NOMO-1 treated with DMSO at 0.1 percent for 48 hours (cell line): ENCODE results near the gene RTP3.

Experiments used
- DNase-seq: peaks from one replicate; lab custom pipeline; 2025; ENCODE audit not compliant: unreplicated experiment; lab: John Stamatoyannopoulos, UW

Gene RTP3

DNA sequence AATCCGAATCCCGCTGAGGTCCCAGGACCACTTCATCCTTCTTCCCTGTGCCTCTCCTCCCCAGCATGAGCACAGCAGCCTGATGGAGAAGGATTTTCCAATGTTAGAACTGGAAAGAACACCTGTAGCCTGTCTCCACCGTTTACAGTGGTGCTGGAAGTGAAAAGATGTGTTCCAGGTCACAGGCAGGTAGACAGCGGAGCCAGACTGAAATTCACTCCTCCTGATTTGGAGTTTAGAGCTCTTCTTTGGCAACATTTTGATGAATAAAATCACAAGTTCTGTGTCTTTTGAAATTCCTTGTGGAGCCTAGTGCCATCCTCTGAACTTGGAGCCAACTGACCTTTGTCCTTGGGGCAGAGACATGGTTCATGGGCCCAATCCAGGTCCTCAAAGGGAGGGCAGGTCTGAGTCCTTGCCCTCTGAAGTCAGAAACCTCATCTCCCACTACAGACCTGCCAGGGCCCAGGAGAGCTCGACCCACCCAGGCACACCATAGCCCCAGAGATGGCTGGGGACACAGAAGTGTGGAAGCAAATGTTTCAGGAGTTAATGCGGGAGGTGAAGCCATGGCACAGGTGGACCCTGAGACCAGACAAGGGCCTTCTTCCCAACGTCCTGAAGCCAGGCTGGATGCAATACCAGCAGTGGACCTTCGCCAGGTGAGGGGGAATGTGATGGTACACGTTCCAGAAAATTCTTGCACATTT is at the start of gene RTP3:
TSS of gene RTP3 (plus strand) at position 421 of the 710 bp plus-strand sequence. CDS start at position 508, 87 bp downstream.
- DNase-seq, result no peak

DNA sequence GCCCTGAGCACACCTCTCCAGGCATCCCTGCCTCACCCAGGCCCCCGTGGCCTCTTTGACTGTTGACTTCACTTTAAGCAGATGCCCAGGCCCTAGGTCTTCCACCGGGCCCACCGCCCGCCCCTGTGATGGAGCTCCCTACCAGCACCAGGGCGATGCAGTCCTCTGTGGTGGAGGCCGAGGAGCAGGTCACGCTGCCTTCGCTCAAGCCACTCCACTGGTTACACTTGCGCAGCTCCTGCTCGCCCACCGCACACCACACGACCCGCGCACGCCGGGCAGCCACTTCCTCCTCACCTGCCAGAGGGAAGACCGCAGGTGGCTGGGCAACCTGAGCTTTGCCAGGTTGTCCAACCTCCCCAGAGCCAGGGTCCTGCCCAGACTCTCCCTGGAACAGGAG is 49.1 kb upstream of the RTP3 start:
- DNase-seq, result no peak

DNA sequence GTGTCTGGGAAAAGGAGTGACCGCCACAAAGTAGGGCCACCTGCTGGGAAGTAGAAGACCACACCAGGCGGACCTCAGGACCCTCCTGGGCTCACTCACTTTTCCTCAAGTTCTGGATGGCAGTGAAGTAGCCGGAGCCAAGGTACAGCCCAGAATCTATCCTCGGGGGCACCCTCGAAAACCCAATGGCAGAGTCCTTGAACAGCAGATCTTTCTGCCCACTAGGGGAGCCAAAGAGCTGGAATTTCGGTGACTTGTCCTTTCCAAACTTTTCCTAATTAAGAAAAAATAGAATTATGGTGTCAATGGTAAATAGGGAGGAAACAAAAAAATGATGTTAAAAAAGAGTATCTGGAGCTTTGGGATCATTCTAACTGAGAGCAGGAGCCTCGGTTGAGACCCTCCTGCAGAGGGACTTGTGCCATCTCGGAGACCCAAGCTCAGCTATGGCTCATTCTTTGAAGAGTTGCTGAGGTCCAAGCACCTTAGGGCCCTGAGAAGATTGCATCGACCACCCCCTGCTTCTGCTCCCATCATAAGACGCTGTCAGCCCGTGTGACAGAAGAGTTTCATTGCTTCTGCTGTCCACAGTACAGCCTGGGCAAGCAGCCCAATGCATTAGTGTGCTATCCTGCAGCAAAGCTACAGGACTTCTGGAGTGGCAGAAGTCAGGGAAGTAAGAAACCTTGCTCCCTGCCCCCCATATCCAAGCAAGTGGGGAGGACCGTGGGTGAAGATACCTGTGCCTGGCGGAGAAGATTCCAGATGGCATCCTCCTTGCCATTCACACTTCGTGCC is 47.8 kb upstream of the RTP3 start:
- no peak for DNase-seq

DNA sequence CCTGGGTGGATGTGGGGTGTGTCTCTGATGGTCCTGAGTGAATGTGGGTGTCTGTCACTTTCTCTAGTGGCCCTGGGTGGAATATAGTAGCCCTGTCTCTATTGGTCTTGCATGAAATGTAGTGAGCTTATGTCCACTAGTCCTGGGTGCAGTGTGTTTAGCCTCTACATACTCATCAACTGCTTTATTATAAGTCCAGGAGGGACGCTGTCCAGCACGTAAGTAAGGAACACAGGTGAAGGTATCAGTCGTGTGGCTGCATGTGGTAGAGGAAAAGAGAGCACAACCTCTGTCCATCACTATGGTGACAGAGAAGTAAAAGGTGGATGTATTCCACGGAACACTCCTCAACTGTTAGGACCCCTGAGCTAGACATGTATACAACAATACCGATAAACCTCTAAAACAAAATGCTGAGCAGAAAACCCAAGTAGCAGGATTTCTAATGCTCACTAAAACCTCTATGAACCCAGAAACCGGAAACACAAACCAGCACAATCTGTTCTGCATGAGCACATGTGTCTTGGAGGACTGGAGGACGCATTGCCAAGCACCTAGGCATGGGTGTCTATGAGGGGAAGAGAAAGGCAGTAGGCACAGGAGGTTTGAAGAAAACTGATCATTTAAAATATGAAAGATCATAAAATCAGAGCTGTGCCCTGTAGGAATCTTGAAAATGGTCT is 44.1 kb upstream of the RTP3 start:
- no peak for DNase-seq

DNA sequence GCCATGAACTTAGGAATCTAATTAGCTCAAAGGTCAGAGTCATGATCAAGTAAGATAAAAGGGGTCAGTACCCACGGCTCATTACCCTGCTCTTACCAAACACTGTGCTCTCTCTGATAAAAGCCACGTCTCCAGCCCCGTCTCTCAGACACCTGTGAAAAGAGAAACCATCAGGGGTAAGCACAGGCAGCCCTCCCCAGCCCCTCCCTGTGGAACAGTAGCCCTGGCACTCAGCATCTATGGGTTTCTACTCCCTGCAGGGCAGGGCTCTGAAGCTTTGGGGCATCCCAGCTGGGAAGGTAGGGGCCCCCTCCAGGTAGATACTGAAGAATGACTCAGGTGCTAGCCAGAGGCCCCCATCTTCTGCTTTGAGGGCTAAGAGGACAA is 43.6 kb upstream of the RTP3 start:
- DNase-seq, result no peak

DNA sequence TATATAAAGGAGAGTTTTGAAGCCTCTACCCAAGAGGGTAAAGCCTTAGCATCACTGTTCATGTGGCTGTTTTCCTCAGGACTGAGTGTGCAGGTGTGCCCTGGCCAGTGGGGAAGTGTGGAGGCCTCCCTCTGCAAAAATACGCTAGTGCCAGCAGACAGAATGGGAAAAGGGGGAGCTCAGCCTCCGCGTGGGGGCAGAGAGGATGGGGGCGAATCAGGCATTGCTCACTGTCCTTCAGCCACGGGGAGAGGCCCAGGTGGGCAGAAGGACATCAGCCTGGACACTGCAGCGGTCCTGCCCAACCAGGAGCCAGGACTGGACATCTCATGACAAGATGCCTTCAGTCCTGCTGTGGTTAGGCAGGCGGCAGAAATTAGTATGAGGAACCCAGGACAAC is 43.2 kb upstream of the RTP3 start:
- DNase-seq, result no peak

DNA sequence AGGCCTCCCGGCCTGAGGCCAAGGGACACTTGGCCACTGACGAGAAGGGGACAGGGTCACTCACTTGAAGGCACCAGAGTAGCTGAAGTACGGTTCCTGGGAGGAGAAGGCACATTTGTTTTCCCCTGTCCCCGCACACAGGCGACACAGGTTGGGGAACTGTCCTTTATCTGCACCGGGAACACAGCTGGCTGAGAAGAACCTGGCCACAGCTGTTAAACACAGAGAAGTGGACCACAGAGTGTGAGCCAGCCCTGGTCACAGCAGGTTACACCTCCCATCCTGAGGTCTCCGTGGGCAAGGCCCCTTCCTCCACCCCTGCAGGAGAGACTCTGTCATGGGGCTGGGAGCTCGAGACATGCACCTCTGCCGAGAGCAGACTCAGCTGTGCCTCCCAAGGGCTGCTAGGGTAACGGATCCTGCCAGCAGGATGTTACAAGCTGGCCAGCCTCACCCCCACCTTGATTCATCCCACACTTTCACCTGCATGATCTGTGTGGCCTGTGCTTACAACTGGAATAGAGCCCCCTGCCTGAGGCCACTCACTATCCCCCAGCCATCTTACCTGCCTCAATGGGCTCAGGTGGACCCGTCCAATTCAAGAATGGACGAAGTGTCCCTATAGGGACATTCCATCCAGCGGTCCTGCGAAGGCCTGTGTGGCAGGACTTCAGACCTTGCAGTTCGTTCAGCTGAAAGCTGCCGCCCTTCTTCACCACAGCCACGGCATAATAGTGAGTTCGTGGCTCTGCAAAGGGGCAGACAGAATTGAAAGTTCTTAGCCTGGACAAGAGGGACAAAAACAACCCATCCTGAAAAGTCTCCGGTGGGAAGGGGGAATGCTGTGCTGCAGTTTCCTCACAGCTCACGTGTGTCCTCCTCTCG is 42.3 kb upstream of the RTP3 start:
- DNase-seq, result no peak

DNA sequence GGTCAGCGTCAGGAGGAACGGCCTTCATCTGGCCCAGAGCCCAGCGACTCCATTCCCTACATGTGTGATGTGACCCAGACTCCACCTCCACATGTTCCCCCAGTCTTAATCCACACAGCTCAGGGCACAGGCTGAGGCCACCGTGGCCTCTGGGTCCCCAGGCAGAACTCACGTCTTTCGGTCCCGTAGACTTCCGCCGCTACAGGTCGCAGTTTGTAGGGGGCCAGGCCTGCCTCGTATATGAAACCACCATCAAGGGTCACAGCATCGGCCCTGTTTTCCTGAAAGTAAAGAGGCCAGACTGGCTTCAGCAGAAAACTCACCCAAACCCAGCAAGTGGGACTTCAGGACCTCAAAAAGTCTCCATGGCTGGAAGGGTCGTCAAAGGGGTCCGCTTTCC is 41.7 kb upstream of the RTP3 start:
- DNase-seq, result no peak

DNA sequence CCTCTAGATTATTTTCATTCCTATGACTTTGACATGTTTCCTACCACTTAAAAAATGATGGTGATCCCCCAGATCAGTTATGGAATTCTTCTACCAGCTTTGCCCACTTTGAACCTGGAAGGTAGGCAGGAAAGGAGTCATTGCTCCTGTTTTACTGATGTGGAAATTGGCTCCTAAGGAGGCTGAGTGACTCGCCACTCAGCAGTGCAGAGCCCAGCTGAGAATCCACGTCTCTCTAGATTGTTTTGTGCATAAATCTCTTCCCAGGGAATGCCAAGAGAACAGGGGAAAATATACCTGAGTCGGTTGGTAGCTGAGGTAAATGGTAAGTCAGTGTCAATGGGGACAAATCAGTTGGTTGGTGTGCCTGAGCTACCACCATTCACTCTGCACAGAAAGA is 37.7 kb upstream of the RTP3 start:
- no peak for DNase-seq

DNA sequence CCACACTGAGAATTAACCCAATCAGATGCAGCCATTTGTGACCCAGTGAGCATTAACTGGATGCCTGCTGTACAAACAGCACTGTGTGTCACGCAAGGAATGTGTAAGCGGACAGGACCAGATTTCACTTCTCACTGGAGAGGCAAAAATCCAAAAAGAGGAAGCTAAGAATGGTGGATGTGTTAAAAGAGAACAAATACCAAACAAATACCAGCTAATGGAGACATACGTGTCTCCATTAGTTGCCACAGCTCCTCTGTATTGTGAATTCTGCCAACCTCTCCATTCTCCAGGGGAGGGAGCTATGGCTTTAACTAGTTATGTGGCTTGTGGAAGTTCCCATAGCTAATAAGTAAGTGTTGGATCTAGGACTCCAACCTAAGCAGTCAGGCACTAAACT is 35.7 kb upstream of the RTP3 start:
- peak; percentile 68 for DNase-seq

DNA sequence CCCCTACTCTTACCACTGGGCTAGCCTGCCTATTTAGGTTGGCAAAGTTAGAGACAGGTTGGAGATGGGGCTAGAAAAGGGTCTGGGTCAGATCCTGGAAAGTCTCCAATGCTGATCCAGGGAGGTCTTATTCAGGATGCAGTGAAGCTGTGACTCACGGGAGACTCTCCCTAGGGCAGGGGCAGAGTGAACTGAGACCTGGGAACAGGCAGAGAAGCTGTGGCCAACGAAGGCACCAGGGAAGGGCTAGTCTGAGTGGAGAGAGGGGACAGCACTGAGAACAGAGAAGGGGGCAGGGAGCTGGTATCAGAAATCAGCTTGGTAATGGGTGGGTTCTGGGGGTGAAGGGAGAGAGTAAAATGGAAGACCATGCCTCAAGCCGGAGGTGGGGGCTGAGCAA is 35.3 kb upstream of the RTP3 start:
- no peak for DNase-seq

DNA sequence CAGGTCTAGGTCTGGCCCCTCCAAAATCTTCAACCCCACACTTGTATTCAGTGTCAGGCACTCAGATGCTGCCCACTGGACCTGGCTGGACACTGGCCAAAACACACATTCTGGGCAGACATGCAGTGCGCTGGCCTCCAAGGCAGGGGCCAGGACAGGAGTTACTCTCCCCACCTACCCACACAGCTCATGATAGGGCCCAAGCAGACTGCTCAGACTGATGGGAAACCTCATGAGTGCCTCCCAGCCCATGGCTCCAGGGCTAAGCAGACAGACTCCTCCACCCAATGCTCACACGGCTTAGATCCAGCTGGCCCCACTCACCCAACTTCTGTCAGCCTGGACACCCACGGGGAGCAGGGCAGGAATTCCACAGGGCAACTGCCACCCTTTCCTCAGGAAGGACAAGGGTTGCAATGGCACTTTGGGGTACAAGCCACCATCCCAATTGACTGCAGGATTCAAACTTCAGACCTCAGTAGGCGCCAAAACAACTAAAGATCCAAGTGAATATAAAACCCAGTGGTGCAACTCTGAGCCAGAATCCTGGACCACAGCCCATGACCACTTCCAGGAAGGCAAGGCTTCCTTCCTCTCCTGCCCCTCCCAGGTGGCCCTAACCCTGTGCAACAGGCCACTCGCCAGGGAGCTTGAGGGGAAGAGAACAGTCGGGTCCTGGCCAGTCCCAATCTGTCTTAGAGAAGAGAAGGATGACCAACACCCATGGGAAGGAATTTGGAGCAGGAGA is 34.5 kb upstream of the RTP3 start:
- no peak for DNase-seq

DNA sequence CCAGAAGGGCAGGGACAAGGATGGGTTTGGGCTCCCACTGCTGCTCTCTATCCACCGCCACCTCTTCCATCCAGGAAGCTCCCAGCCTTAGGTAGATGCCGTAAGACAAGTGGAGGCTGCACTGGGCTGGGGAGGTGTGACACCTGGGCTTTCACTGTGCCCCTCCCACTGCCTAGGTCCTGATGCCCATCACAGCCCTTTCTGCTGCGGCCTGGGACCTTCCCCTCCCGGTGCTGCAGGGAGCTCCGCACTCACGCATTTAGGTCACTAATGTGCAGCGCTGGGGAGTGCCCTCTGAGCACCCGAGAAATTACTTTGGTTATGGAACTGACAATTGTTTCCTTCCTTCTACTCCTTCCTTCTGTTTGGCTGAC is 33.9 kb upstream of the RTP3 start:
- DNase-seq, result no peak

DNA sequence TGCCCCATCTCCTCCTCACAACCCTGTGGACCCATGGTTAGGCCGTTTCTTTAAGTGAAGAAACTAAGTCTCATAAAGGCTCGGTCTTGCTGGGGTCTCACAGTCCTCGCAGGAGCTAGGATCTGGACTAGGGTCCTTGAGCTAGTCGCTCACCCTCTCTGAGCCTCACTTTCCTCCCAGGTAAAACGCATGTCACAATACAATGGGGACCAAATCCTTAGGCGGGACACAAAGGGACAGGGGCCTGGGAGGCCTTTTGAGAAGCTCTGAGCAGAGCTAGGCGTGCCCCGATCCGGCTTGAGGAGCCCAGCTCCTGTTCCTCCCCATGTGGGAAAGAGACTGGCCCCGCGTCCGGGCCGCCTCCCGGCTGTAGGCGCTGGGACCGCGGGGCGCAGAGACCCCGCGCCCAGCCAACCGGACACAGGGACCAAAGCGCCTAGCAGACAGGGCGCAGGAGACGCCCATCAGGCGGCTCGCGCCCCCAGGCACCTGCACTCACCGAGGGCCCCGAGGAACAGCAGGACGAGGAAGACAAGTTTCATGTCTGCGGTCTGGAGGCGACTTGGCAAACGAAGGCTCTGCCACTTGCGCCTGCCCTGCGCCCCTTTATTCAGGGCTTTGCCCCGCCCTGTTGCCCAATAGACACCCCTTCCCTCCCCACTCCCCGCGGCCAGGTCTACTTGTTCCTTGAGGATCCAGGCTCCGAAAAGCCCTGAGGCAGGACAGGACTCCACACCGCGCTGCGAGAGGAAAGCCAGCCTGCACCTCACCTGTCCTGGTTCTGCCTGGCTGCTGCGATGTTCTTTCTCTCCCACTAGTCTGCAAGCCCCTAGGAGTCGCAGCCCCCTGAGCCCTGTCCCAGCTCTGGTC is 33.2 kb upstream of the RTP3 start, which contains the start of gene LTF:
TSS of gene LTF (minus strand) at position 580 of the 870 bp plus-strand sequence. CDS start at position 542, 38 bp downstream.
- DNase-seq, result no peak

DNA sequence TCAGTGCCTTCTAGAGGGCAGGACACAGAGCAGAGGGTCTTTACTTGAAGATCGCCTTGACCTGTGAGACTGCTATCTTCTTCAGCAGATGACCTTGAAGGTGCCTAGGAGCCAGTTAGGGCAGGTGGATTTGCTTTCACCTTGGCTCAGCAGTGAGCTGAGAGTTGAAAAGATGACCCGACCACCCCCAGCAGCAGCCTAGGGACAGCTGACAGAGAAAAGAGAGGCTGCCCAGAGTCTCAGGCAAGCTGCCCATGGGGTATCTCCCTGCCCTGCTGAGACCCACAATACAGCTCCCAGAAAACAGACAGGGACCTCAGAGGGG is 32.6 kb upstream of the RTP3 start:
- DNase-seq, result no peak

DNA sequence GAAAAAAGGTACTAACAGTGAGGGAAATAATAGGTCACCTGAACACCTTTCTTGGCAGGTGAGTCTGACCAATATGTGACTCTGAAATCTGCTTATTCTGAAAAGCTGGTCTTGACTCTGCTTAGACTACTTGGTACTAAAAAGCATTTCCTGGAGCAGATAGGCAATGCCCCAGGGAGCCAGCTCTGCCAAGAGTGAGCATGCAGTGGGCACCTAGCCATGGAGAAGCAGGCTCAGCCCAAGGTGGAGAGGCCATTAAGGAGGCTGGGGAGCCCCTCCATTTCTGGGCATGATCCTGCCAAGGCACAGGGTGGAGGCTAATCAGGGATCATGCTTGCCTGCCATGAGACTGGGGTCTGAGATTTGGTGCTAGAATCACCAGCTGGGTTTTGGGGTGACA is 31.5 kb upstream of the RTP3 start:
- DNase-seq, result no peak

DNA sequence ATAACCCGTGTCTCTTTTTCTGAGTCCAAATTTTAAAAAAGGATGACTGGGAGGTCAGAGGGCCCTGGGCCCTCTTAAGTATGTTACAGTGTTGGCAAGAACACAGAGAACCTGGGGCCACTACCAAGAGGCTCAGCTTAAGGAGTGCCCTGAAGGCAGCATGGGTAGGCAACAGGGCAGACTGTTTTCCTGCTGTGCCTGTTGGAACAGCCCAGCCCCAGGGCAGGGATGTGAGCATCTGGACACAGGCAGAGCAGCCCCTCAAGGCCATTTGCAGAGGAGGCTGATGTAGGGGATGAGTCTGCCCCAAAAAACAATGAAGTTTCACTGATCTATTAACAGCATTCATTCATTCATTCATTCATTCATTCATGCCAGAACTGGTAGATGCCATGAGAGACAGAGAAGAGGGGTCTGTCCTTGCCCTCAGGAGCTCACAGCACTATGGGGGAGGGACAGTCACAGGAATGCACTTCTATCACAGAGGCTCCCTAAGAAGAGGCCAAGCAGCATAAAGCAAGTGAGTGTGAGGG is 30.8 kb upstream of the RTP3 start:
- no peak for DNase-seq

DNA sequence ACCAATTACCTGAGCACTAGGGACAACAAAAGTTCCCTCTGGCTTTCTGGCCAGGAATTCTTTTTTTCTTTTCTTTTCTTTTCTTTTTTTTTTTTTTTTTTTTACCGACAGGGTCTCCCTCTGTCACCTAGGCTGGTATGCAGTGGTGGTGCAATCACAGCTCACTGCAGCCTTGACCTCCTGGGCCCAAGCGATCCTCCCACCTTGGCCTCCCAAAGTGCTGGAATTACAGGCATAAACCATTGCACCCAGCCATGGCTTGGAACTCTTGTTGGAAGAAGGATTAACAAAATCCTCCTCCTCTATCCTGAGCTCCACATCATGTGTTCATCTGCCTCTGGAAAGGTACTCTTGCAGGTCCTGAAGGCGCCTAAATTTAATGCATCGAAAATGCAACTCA is 30.2 kb upstream of the RTP3 start:
- no peak for DNase-seq
